GM12878 (cell line): ENCODE measurements around the gene MAML3. TPM values are rescaled to one million over a fixed set of nuclear protein-coding genes. Genes with fewer than 3 reads are reported as not detected.

ENCODE experiments used
- ATAC-seq: fragments of 200-7000 bp; cut with Tn5 transposase; 3 replicates; pipeline ENCODE4 v1.9.1; 2020; ENCODE audit warnings: mild to moderate bottlenecking, moderate library complexity
- BruUV-seq: library from RNA; stranded (reverse); fragments of 400-500 nt; replicated peaks from 2 replicates; lab custom pipeline; 2021; lab: Mats Ljungman, UMichigan
- CTCF ChIA-PET: fragments of 300-600 bp; sonication (Branson Sonifier 250); formaldehyde crosslinking; extraction: SDS; loops from one replicate; lab custom pipeline; 2021; ENCODE audit warnings: inconsistent platforms; lab: Yijun Ruan, JAX
- POLR2A ChIA-PET: fragments of 350-600 bp; formaldehyde crosslinking; extraction: SDS; loops from one replicate; lab custom pipeline; 2021; ENCODE audit warnings: inconsistent platforms; lab: Charles Lee
- RAD21 ChIA-PET: fragments of 300-600 bp; sonication (Branson Sonifier 250); formaldehyde crosslinking; loops from one replicate; lab custom pipeline; 2023; ENCODE audit warnings: antibody characterized with exemption; ENCODE audit not compliant: unreplicated experiment; lab: Charles Lee
- SMC1A ChIA-PET: fragments of 300-600 bp; sonication (Branson Sonifier 250); formaldehyde crosslinking; loops from one replicate; lab custom pipeline; 2023; ENCODE audit not compliant: unreplicated experiment, uncharacterized antibody; lab: Charles Lee
- DNase-seq: peaks from one replicate; pipeline ENCODE4 v3.0.0-alpha.2; 2011; ENCODE audit warnings: low read depth, low spot score
- FAIRE-seq: peaks from 3 replicates; lab custom pipeline; 2011; peaks lifted over from hg19 to GRCh38; lab: Jason Lieb, UNC
- H2AFZ ChIP-seq: 2 replicates; pipeline ENCODE4 v1.6.0; 2011; ENCODE audit warnings: low read depth, low read length, control low read depth; ENCODE audit not compliant: control insufficient read depth
- H3K27ac ChIP-seq: 2 replicates; pipeline ENCODE4 v1.5.1; 2011; ENCODE audit warnings: control low read depth; ENCODE audit not compliant: control insufficient read depth, insufficient read depth
- H3K27me3 ChIP-seq, 2 experiments: replicated peaks in 1 of 2; 2 replicates each; pipeline versions ENCODE4 v1.6.0 to v1.6.1; 2011; ENCODE audit warnings: low read length in 1 of 2; ENCODE audit not compliant: control insufficient read depth in 2 of 2, insufficient read depth in 2 of 2
- H3K36me3 ChIP-seq, 2 experiments: 2 replicates each; pipeline ENCODE4 v1.5.1; 2011; ENCODE audit warnings: low read length in 1 of 2; ENCODE audit not compliant: control insufficient read depth in 2 of 2, insufficient read depth in 2 of 2
- H3K4me1 ChIP-seq: 2 replicates; pipeline ENCODE4 v1.6.1; 2011; ENCODE audit warnings: mild to moderate bottlenecking, low read length, moderate library complexity, mixed read lengths; ENCODE audit not compliant: control insufficient read depth, insufficient read depth
- H3K4me2 ChIP-seq: 2 replicates; pipeline ENCODE4 v1.6.0; 2011; ENCODE audit warnings: control low read depth; ENCODE audit not compliant: control insufficient read depth, insufficient read depth
- H3K4me3 ChIP-seq: fragments of 200-600 bp; sonication (generic); 2 replicates; pipeline ENCODE4 v1.5.1; 2016
- H3K79me2 ChIP-seq: 2 replicates; pipeline ENCODE4 v1.6.0; 2011; ENCODE audit warnings: low read length; ENCODE audit not compliant: control insufficient read depth, insufficient read depth
- H3K9ac ChIP-seq: 2 replicates; pipeline ENCODE4 v1.8.0; 2011; ENCODE audit warnings: low read length, control low read depth, mixed read lengths; ENCODE audit not compliant: control insufficient read depth, insufficient read depth
- H3K9me3 ChIP-seq: replicated peaks from 3 replicates; pipeline ENCODE4 v1.5.1; 2011; ENCODE audit warnings: mild to moderate bottlenecking, low read length; ENCODE audit not compliant: control insufficient read depth, insufficient read depth
- H4K20me1 ChIP-seq: 2 replicates; pipeline ENCODE4 v1.6.0; 2011; ENCODE audit not compliant: control insufficient read depth, insufficient read depth
- CBFB ChIP-seq: IDR thresholded peaks from 2 replicates; pipeline ENCODE4 v1.6.1; 2016; ENCODE audit warnings: antibody characterized with exemption, low read depth
- CHD2 ChIP-seq: IDR thresholded peaks from 2 replicates; pipeline ENCODE4 v1.6.1; 2011; ENCODE audit warnings: low read depth, low read length, improper control_type of control experiment, borderline replicate concordance
- EGR1 ChIP-seq, 2 experiments: IDR thresholded peaks; 1 replicate in 1 of 2; 2 replicates in 1 of 2; pipeline ENCODE4 v1.6.1; 2011 to 2012; ENCODE audit warnings: low read depth in 2 of 2, low read length in 2 of 2, borderline replicate concordance in 1 of 2, mild to moderate bottlenecking in 1 of 2, moderate library complexity in 1 of 2
- FOXM1 ChIP-seq: IDR thresholded peaks from 2 replicates; pipeline ENCODE4 v1.6.1; 2012; ENCODE audit warnings: low read depth, mild to moderate bottlenecking, inconsistent platforms, low read length, moderate library complexity
- JUND ChIP-seq: IDR thresholded peaks from 2 replicates; pipeline ENCODE4 v1.6.1; 2012; ENCODE audit warnings: low read depth, mild to moderate bottlenecking, low read length, improper control_type of control experiment, moderate library complexity
- MEF2A ChIP-seq: IDR thresholded peaks from 2 replicates; pipeline ENCODE4 v1.6.1; 2011; ENCODE audit warnings: low read depth, mild to moderate bottlenecking, low read length, moderate library complexity; ENCODE audit not compliant: insufficient read depth
- MTA3 ChIP-seq: IDR thresholded peaks from 2 replicates; pipeline ENCODE4 v1.6.1; 2012; ENCODE audit warnings: low read length, inconsistent platforms, borderline replicate concordance
- NRF1 ChIP-seq: conservative IDR thresholded peaks from 2 replicates; pipeline ENCODE4 v1.6.1; 2011; ENCODE audit warnings: mild to moderate bottlenecking, low read depth, low read length, improper control_type of control experiment
- TARDBP ChIP-seq: IDR thresholded peaks from 2 replicates; pipeline ENCODE4 v1.6.1; 2016; ENCODE audit warnings: borderline replicate concordance
- TCF12 ChIP-seq: IDR thresholded peaks from 2 replicates; pipeline ENCODE4 v1.6.1; 2011; ENCODE audit warnings: low read depth, mild to moderate bottlenecking, low read length
- YBX1 ChIP-seq: fragments of 450-650 bp; IDR thresholded peaks from 2 replicates; pipeline ENCODE4 v1.6.1; 2016; ENCODE audit warnings: antibody characterized with exemption
- WGBS: methylation state at CpG from one replicate; pipeline ENCODE4 v1.1.6; 2016; ENCODE audit warnings: low lambda C conversion rate; ENCODE audit not compliant: insufficient replicate concordance, insufficient coverage; ENCODE audit errors: missing lambda C conversion rate; 5-methylcytosine and 5-hydroxymethylcytosine counted together
- in situ Hi-C: fragments of 300-500 bp; cut with MboI; formaldehyde crosslinking; loops from 9 replicates; pipeline ENCODE4 v1.14.3; 2018; ENCODE audit warnings: mixed read lengths
- intact Hi-C: fragments of 100-400 bp; cut with micrococcal nuclease; formaldehyde crosslinking; loops from one replicate; pipeline ENCODE4 v1.14.2; 2022; ENCODE audit not compliant: unreplicated experiment
- polyA plus RNA-seq, 11 experiments: library from polyadenylated mRNA; depleted of rRNA in 4 of 11; unstranded in 6 of 11; stranded (reverse) in 5 of 11; fragments of >200 nt; fragmentation: Nextera tagmentation in 4 of 11; fragmentation: Illumina TruSeq in 1 of 11; extraction: Ambion mirVana in 4 of 11; extraction: Trizol in 1 of 11; gene quantifications; 1 replicate in 1 of 11; 2 replicates in 10 of 11; pipeline versions ENCODE4 v1.2.1 to v1.2.3, GENCODE V29; 2011 to 2016; ENCODE audit warnings: inconsistent platforms in 2 of 11, missing spikeins in 2 of 11, low read depth in 1 of 11
- total RNA-seq, 4 experiments: library from RNA; depleted of rRNA in 3 of 4; stranded (reverse); fragments of >200 nt in 3 of 4; fragmentation: Illumina TruSeq in 1 of 4; extraction: Trizol in 1 of 4; gene quantifications; 2 replicates each; pipeline versions ENCODE4 v1.2.1 to v1.2.3, GENCODE V29; 2013 to 2021
- TF ChIP-seq, protein P1 (sequence below): fragments of 450-650 bp; IDR thresholded peaks from 2 replicates; pipeline ENCODE4 v1.6.1; 2014; ENCODE audit warnings: mild to moderate bottlenecking
- TF ChIP-seq, protein P2 (sequence below): fragments of 450-650 bp; IDR thresholded peaks from 2 replicates; pipeline ENCODE4 v1.6.1; 2017; ENCODE audit warnings: mild to moderate bottlenecking, moderate library complexity

MAML3 gene
- total and polyA plus RNA-seq, 10 of the 15 experiments (the other 5 are each of a cell fraction or from before 2014, with no cell fraction given), result under 0.01 to 0.53 (median 0.06) TPM; not detected in 2

DNA sequence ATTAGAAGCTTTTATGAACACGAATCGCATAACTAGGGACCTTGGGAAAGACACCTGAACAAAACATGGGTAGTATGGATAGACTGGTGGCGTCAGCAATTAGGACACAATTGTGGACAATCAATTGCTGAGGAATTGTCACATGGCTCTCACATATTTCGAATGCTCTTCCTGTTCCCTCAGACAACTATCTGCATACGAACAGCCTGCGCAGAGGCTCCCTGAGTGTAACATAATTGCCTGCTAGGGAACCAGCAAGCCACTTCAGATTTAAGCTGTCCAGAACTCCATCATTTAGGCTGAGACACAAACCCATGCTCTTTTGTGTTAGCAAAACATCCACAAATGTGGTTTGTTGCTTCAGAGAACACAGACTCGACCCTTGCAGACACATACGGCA, 327.6 kb downstream of the MAML3 start:
- WGBS, result 36% methylated on average over 8 of the region's 8 CpGs
- Histone ChIP-seq H3K27me3 (peaks cover 0 to 4% of the 10 kb centered on the region in 2 experiments; a peak in 3 of 4 replicates), H2AFZ (no peak overlapping the region), H3K4me3 (no peak overlapping the region)
- TF ChIP-seq NRF1 (no peak), EGR1 (IDR thresholded peaks at IDR 0.05; ENCODE audit: borderline replicate concordance in 1 of 2, low read depth in 2 of 2, low read length in 2 of 2) (no peak), MEF2A (no peak)
- TF ChIP-seq, all 136 proteins: peak for 0
- Histone ChIP-seq H3K4me1 (no peaks in the 10 kb centered on the region), H3K9me3 (no peaks in the 10 kb centered on the region), H3K36me3 (no peaks in the 10 kb centered on the region), H3K4me2 (no peak overlapping the region), H4K20me1 (no peaks in the 10 kb centered on the region), H3K79me2 (no peaks in the 10 kb centered on the region), H3K27ac (no peak overlapping the region), H3K9ac (no peak overlapping the region)
- FAIRE-seq (no peak), DNase-seq (no peak), ATAC-seq (no peak)
- intact Hi-C loops, result no loop called here
- CTCF ChIA-PET, result no interaction called here
- POLR2A ChIA-PET, result no interaction called here
- RAD21 ChIA-PET, result no interaction called here
- no TSS peak for BruUV-seq
- in situ Hi-C loops, result no loop called here
- SMC1A ChIA-PET, result no interaction called here

DNA sequence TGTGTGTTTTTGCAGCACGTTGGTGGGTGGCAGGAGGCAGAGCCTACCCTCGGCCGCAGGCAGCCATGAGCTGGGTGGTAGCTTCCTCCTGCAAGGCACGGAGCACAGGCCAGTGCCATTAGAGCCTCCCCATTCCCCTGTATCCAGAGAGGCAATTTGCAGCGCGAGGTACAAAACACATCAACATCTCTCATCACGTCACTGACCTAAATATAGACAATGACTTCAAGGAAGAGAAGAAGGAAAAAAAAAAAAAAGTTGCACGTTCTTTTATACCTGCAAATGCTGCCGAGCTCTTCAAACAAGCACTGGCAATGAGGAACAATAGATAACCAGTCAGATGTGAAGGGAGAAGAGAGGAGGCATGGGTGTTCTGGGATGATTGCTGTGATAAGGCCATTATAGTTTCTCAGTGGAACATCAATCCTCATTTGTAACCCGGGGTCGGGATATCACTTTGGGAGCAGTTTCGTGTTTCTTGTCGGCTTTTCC, 328.4 kb downstream of the MAML3 start:
- H3K9ac ChIP-seq, result no peak overlapping the region
- SMC1A ChIA-PET, result no interaction called here
- no peak for ATAC-seq
- TF ChIP-seq, protein P1, sequence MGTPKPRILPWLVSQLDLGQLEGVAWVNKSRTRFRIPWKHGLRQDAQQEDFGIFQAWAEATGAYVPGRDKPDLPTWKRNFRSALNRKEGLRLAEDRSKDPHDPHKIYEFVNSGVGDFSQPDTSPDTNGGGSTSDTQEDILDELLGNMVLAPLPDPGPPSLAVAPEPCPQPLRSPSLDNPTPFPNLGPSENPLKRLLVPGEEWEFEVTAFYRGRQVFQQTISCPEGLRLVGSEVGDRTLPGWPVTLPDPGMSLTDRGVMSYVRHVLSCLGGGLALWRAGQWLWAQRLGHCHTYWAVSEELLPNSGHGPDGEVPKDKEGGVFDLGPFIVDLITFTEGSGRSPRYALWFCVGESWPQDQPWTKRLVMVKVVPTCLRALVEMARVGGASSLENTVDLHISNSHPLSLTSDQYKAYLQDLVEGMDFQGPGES, result no peak
- TF ChIP-seq MTA3 (no peak), YBX1 (no peak), JUND (no peak), TARDBP (no peak), CHD2 (no peak), FOXM1 (no peak), CBFB (no peak), TCF12 (no peak)
- TF ChIP-seq, protein P2, sequence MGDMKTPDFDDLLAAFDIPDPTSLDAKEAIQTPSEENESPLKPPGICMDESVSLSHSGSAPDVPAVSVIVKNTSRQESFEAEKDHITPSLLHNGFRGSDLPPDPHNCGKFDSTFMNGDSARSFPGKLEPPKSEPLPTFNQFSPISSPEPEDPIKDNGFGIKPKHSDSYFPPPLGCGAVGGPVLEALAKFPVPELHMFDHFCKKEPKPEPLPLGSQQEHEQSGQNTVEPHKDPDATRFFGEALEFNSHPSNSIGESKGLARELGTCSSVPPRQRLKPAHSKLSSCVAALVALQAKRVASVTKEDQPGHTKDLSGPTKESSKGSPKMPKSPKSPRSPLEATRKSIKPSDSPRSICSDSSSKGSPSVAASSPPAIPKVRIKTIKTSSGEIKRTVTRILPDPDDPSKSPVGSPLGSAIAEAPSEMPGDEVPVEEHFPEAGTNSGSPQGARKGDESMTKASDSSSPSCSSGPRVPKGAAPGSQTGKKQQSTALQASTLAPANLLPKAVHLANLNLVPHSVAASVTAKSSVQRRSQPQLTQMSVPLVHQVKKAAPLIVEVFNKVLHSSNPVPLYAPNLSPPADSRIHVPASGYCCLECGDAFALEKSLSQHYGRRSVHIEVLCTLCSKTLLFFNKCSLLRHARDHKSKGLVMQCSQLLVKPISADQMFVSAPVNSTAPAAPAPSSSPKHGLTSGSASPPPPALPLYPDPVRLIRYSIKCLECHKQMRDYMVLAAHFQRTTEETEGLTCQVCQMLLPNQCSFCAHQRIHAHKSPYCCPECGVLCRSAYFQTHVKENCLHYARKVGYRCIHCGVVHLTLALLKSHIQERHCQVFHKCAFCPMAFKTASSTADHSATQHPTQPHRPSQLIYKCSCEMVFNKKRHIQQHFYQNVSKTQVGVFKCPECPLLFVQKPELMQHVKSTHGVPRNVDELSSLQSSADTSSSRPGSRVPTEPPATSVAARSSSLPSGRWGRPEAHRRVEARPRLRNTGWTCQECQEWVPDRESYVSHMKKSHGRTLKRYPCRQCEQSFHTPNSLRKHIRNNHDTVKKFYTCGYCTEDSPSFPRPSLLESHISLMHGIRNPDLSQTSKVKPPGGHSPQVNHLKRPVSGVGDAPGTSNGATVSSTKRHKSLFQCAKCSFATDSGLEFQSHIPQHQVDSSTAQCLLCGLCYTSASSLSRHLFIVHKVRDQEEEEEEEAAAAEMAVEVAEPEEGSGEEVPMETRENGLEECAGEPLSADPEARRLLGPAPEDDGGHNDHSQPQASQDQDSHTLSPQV, result no peak

More for the DNA sequence above, 328.4 kb downstream of the MAML3 start:
- no peak overlapping the region for H3K4me3 ChIP-seq
- no peaks in the 10 kb centered on the region for H3K9me3 ChIP-seq
- FAIRE-seq (no peak), DNase-seq (no peak)
- no TSS peak for BruUV-seq
- no peaks in the 10 kb centered on the region for H3K79me2 ChIP-seq
- ChIA-PET CTCF (interaction anchor here (0.7 kb wide), 1 partner anchor 893 kb away, joined by 3 read pairs; no protein-coding TSS in a partner anchor), POLR2A (interaction anchor here (0.6 kb wide), 1 partner anchor 287 kb away, joined by 4 read pairs; no protein-coding TSS in a partner anchor), RAD21 (no interaction called here)
- no peak overlapping the region for H3K27ac ChIP-seq
- intact Hi-C loops (no loop called here), in situ Hi-C loops (no loop called here)
- no peaks in the 10 kb centered on the region for H3K36me3 ChIP-seq
- H3K4me1 ChIP-seq, result no peaks in the 10 kb centered on the region
- peaks cover 0 to 4% of the 10 kb centered on the region in 2 experiments; a peak in 3 of 4 replicates for H3K27me3 ChIP-seq
- 34% methylated on average over 12 of the region's 13 CpGs for WGBS
- H2AFZ ChIP-seq, result no peak overlapping the region
- no peaks in the 10 kb centered on the region for H4K20me1 ChIP-seq
- H3K4me2 ChIP-seq, result no peak overlapping the region
